Lung microvascular endothelial cell (primary cell): ENCODE results near the gene FNDC7. TPM values are rescaled to one million over a fixed set of nuclear protein-coding genes. Genes with fewer than 3 reads are reported as not detected.

Experiments
- total RNA-seq: library from RNA; depleted of rRNA; stranded (reverse); fragments of >200 nt; gene quantifications from 2 replicates; pipeline ENCODE4 v1.2.1, GENCODE V29; 2014

Gene FNDC7
- total RNA-seq, 1 donor from 2014 or later = not detected

Other genes with a start within 250 kb of the FNDC7 start
- 1.5 and 1.8 TPM in 2 replicates for gene EEIG2, start 152.8 kb upstream of the FNDC7 start, total RNA-seq
- 0.87 and 1.6 TPM in 2 replicates for gene HENMT1, start 51.8 kb upstream of the FNDC7 start, total RNA-seq
- 5.9 and 9.9 TPM in 2 replicates for gene PRPF38B, start 20.6 kb upstream of the FNDC7 start, total RNA-seq
- 27.0 and 53.0 TPM in 2 replicates for gene STXBP3, start 33.8 kb downstream of the FNDC7 start, total RNA-seq
- 0.20 and 0.22 TPM in 2 replicates for gene AKNAD1, start 144.2 kb downstream of the FNDC7 start, total RNA-seq
- gene GPSM2, start 164.1 kb downstream of the FNDC7 start, total RNA-seq = 7.9 and 9.2 TPM in 2 replicates